Ovary (tissue), 3 donors: ENCODE data around the gene FGF12.

Source experiments
- EP300 ChIP-seq: sonication (generic); formaldehyde crosslinking; IDR thresholded peaks from one replicate; pipeline ENCODE4 v1.6.1; 2017; ENCODE audit warnings: antibody characterized with exemption
- POLR2A ChIP-seq: fragments of 450-650 bp; IDR thresholded peaks from one replicate; pipeline ENCODE4 v1.6.1; 2017; ENCODE audit warnings: antibody characterized with exemption, mild to moderate bottlenecking, moderate library complexity
- TF ChIP-seq, protein P1 (sequence below), 3 donors: fragments of 450-650 bp in 2 of 3; fragments of 200-600 bp in 1 of 3; IDR thresholded peaks; one replicate each; pipeline versions ENCODE4 v1.5.1 to v1.8.0; 2016 to 2022; ENCODE audit warnings: antibody characterized with exemption in 3 of 3, mild to moderate bottlenecking in 1 of 3
- donor health status: DM: no; HTN: no; CAD: no.

DNA sequence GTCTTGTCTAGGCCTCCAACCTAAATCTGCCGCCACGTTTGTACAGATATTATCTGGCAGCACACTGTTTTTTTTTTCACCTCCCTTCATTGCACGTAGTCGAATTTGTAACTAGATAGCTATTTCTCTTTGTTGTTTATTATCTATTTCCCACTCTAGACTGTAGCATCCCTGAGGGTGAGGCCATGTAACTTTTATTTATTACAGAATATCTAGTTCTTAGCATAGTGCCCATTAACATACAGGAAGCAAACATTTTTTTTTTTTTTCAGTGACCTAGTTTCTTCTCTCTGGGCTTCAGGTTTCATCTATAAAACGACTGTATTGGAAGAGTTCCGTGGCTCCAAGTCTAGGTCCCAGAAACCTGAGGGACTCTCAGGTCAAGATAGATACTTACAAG lies 354.3 kb downstream of the FGF12 start:
- TF ChIP-seq, protein P1, sequence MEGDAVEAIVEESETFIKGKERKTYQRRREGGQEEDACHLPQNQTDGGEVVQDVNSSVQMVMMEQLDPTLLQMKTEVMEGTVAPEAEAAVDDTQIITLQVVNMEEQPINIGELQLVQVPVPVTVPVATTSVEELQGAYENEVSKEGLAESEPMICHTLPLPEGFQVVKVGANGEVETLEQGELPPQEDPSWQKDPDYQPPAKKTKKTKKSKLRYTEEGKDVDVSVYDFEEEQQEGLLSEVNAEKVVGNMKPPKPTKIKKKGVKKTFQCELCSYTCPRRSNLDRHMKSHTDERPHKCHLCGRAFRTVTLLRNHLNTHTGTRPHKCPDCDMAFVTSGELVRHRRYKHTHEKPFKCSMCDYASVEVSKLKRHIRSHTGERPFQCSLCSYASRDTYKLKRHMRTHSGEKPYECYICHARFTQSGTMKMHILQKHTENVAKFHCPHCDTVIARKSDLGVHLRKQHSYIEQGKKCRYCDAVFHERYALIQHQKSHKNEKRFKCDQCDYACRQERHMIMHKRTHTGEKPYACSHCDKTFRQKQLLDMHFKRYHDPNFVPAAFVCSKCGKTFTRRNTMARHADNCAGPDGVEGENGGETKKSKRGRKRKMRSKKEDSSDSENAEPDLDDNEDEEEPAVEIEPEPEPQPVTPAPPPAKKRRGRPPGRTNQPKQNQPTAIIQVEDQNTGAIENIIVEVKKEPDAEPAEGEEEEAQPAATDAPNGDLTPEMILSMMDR (IDR thresholded peaks at IDR 0.05), result no peak
- TF ChIP-seq EP300 (no peak), POLR2A (no peak)
